Placental pericyte (primary cell): ENCODE results near the gene TRMT10A. TPM values are rescaled to one million over a fixed set of nuclear protein-coding genes. Genes with fewer than 3 reads are reported as not detected.

Source experiments
- total RNA-seq: library from RNA; depleted of rRNA; stranded (reverse); fragments of >200 nt; gene quantifications from 2 replicates; pipeline ENCODE4 v1.2.3, GENCODE V29; 2012

Gene TRMT10A
- total RNA-seq: 5.7 and 7.4 TPM in 2 replicates

GRCh38 chr4:99563310-99564186 is at the start of gene TRMT10A:
TSS of gene TRMT10A (minus strand) at chr4:99564039. CDS start at chr4:99559338, 4,701 bp downstream.

GRCh38 chr4:99574530-99575324 is 10.9 kb upstream of the TRMT10A start, which contains the start of gene MTTP:
TSS of gene MTTP (plus strand) at chr4:99574824. CDS start at chr4:99574910, 86 bp downstream.

GRCh38 chr4:99510721-99511120 is 53.1 kb downstream of the TRMT10A start, which contains the start of gene C4orf17:
TSS of gene C4orf17 (plus strand) at chr4:99511021. CDS start at chr4:99513082, 2,061 bp downstream.

Other genes with a start within 250 kb of the TRMT10A start
- not detected in 2 replicates for gene ADH1B, start 242.6 kb downstream of the TRMT10A start, total RNA-seq
- not detected in 2 replicates for gene ADH1C, start 211.3 kb downstream of the TRMT10A start, total RNA-seq
- not detected in 2 replicates for gene ADH7, start 128.7 kb downstream of the TRMT10A start, total RNA-seq
- not detected in 2 replicates for gene C4orf17, start 53.0 kb downstream of the TRMT10A start, total RNA-seq
- not detected in 2 replicates for gene MTTP, start 10.8 kb upstream of the TRMT10A start, total RNA-seq
- under 0.01 TPM in 1 of 2 replicates, not detected in the other for gene C4orf54, start 93.8 kb upstream of the TRMT10A start, total RNA-seq